Germinal center (tissue), 1 donor: ENCODE data around the gene USP17L10.
"Not testable (repeated sequence)": the region's sequence is repeated elsewhere in the genome, so short reads cannot be mapped to it uniquely, and the experiment has no call there.

Experiments used
- DNase-seq: peaks from one replicate; pipeline ENCODE4 v3.0.0; 2012; ENCODE audit warnings: mixed read lengths, low spot score

The USP17L10 gene

GRCh38 chr4:9210357-9210756 lies at the start of gene USP17L10:
USP17L10 (plus strand) TSS chr4:9210657; CDS start chr4:9210657, 0 bp downstream.
- not testable (repeated sequence) for DNase-seq

GRCh38 chr4:9165990-9166389 lies 44.5 kb upstream of the USP17L10 start:
- DNase-seq: not testable (repeated sequence)

- DNase-seq: not testable (repeated sequence)
Observed at GRCh38 chr4:9169791-9170459, 40.5 kb upstream of the USP17L10 start, which contains the start of gene FAM90A26. FAM90A26 (plus strand) TSS chr4:9170409; CDS start chr4:9173173, 2,764 bp downstream.

- not testable (repeated sequence) for DNase-seq
Observed at GRCh38 chr4:9214701-9215100, 4.2 kb downstream of the USP17L10 start.

GRCh38 chr4:9215105-9215504 lies 4.6 kb downstream of the USP17L10 start, which contains the start of gene USP17L11:
USP17L11 (plus strand) TSS chr4:9215405; CDS start chr4:9215405, 0 bp downstream.
- not testable (repeated sequence) for DNase-seq

- not testable (repeated sequence) for DNase-seq
Observed at GRCh38 chr4:9219852-9220251, 9.4 kb downstream of the USP17L10 start, which contains the start of gene USP17L12. USP17L12 (plus strand) TSS chr4:9220152; CDS start chr4:9220152, 0 bp downstream.

- not testable (repeated sequence) for DNase-seq
Observed at GRCh38 chr4:9224596-9224995, 14.1 kb downstream of the USP17L10 start, which contains the start of gene USP17L13. USP17L13 (plus strand) TSS chr4:9224896; CDS start chr4:9224896, 0 bp downstream.

GRCh38 chr4:9230249-9230648 lies 19.8 kb downstream of the USP17L10 start:
- not testable (repeated sequence) for DNase-seq

- not testable (repeated sequence) for DNase-seq
Observed at GRCh38 chr4:9234085-9234484, 23.6 kb downstream of the USP17L10 start, which contains the start of gene USP17L15. USP17L15 (plus strand) TSS chr4:9234385; CDS start chr4:9234385, 0 bp downstream.

- DNase-seq: not testable (repeated sequence)
Observed at GRCh38 chr4:9238461-9238860, 28.0 kb downstream of the USP17L10 start.

- not testable (repeated sequence) for DNase-seq
Observed at GRCh38 chr4:9243579-9243978, 33.1 kb downstream of the USP17L10 start, which contains the start of gene USP17L17. USP17L17 (plus strand) TSS chr4:9243879; CDS start chr4:9243879, 0 bp downstream.

- not testable (repeated sequence) for DNase-seq
Observed at GRCh38 chr4:9247953-9248680, 37.7 kb downstream of the USP17L10 start, which contains the start of gene USP17L18. USP17L18 (plus strand) TSS chr4:9248630; CDS start chr4:9248630, 0 bp downstream.

- DNase-seq: not testable (repeated sequence)
Observed at GRCh38 chr4:9253078-9253477, 42.6 kb downstream of the USP17L10 start, which contains the start of gene USP17L19. USP17L19 (plus strand) TSS chr4:9253378; CDS start chr4:9253378, 0 bp downstream.

- DNase-seq: not testable (repeated sequence)
Observed at GRCh38 chr4:9257824-9258223, 47.4 kb downstream of the USP17L10 start, which contains the start of gene USP17L20. USP17L20 (plus strand) TSS chr4:9258124; CDS start chr4:9258124, 0 bp downstream.
